Measurements from ENCODE around the gene GNAO1. TPM values are rescaled to one million over a fixed set of nuclear protein-coding genes. Genes with fewer than 3 reads are reported as not detected.

The GNAO1 gene
- polyA plus RNA-seq, 1 donor (not counting 4 experiments of a cell fraction or from before 2014, with no cell fraction given), result 0.13 TPM

DNA sequence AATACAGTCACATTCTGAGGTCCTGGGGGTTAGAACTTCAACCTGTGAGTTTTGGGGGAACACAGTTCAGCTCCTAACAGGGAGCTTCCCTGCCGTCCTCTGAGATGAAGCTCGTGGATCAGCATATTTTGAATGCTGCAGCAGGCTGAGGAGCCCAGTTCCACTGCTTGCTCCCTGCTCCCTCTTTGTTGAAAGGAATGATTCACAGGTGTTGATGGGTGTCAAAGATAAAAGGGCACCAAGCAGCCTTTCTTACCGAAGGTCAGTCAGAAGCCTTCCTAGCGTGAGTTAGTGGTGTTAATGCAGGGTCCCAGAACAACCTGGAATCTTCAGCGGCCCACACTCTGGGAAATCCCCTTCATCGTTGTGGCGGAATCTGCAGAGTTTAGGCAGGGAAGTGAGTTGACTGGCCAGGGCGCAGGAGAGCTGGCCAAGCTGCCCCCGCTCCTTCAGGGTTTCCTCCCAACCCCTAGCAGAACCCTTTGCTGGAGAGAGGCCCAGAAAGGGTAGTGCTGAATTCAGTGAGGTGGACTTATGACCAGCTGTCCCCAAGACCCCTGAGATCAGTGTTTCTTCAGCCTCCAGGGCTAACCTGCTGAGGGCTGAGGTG, 114.8 kb downstream of the GNAO1 start:
- Histone ChIP-seq H3K36me3 (ENCODE audit: control insufficient read depth in 2 of 2, extremely low read depth in 1 of 2, insufficient read depth in 2 of 2, low read length in 2 of 2) (no peaks in the 10 kb centered on the region), H3K27ac (ENCODE audit: control insufficient read depth, insufficient read depth, low read length) (no peak overlapping the region), H3K4me1 (ENCODE audit: control insufficient read depth, extremely low read depth, insufficient read depth, low read length) (no peaks in the 10 kb centered on the region), H3K9me3 (ENCODE audit: control insufficient read depth, low read depth, low read length) (no peaks in the 10 kb centered on the region), H3K4me2 (ENCODE audit: control insufficient read depth, extremely low read depth, insufficient read depth, low read depth, low read length) (no peak overlapping the region), H4K20me1 (ENCODE audit: control insufficient read depth, extremely low read depth, insufficient read depth, low read length) (no peaks in the 10 kb centered on the region), H3K27me3 (ENCODE audit: control insufficient read depth, extremely low read depth, insufficient read depth, low read length) (peaks cover 7% of the 10 kb centered on the region), H3K9me1 (ENCODE audit: control insufficient read depth, extremely low read depth, insufficient read depth, low read length) (no peaks in the 10 kb centered on the region), H2AFZ (ENCODE audit: control insufficient read depth, low read length) (no peak overlapping the region), H3K79me2 (ENCODE audit: control insufficient read depth, insufficient read depth, low read length) (no peaks in the 10 kb centered on the region), H3K9ac (ENCODE audit: control insufficient read depth, extremely low read depth, insufficient read depth, low read length) (no peak overlapping the region), H3K4me3 (ENCODE audit: control insufficient read depth in 2 of 3, extremely low read depth in 1 of 3, insufficient read depth in 2 of 3, low read depth in 1 of 3, low read length in 3 of 3) (no peak overlapping the region)
- TF ChIP-seq CTCF (optimal IDR thresholded peaks at IDR 0.05 in 1 of 3, IDR thresholded peaks at IDR 0.05 in 1 of 3, conservative IDR thresholded peaks at IDR 0.05 in 1 of 3; ENCODE audit: extremely low read depth in 1 of 3, insufficient read depth in 2 of 3, low read length in 3 of 3) (no peak), EZH2 (IDR thresholded peaks at IDR 0.05; ENCODE audit: low read length) (no peak)
- no peak for FAIRE-seq
- no peak for DNase-seq (ENCODE audit: low read depth, low spot score)
- dilution Hi-C loops (cut with MboI; ENCODE audit: extremely low pct_ligation_motif_present, low sequenced_read_pairs), result no loop called here

DNA sequence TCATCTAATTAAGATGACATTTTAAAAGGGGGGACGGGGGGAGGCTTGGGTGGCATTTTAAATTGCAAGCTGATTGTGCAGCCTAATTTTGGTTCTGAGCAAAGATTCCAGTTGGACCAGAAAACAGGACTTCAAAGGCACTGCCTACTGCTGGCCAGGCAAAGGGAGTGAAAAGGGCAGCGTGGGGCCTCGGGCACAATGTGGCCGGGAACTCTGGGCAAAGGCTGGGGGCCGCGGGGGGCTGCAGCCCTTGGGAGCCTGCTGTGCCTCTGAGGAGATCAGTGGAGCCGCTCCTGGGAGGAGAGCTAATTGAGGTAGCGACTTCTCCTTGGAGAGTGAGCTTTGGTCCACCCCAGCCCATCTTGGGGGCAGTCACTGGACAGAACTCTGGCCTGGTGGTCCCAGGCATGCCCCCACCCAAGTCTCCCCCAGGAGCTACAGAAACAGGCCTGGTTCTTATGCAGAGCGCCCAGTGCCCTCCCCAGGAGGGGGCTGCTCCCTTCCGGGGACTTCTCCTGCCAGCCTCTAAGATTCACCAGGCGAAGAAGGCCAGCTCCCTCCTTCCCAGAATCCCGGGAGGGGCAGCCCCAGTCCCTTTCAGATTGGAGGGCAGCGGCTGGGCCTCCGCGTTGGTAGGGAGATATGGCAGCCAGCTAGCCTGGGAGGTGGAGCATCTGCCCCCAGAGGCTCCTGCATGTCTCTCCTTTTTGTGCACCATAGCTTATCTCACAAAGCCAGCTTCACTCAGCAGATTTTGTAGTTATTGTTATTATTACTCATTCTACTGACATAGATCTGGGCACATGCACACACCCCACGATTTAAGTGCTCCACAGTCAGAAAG, 115.6 kb downstream of the GNAO1 start:
- no peak for FAIRE-seq
- peaks cover 7% of the 10 kb centered on the region for H3K27me3 ChIP-seq (ENCODE audit: control insufficient read depth, extremely low read depth, insufficient read depth, low read length)
- TF ChIP-seq CTCF (optimal IDR thresholded peaks at IDR 0.05 in 1 of 3, IDR thresholded peaks at IDR 0.05 in 1 of 3, conservative IDR thresholded peaks at IDR 0.05 in 1 of 3; ENCODE audit: extremely low read depth in 1 of 3, insufficient read depth in 2 of 3, low read length in 3 of 3), result no peak
- no peak for TF ChIP-seq EZH2 (IDR thresholded peaks at IDR 0.05; ENCODE audit: low read length)
- H3K4me3 ChIP-seq (ENCODE audit: control insufficient read depth in 2 of 3, extremely low read depth in 1 of 3, insufficient read depth in 2 of 3, low read depth in 1 of 3, low read length in 3 of 3), result no peak overlapping the region
- H4K20me1 ChIP-seq (ENCODE audit: control insufficient read depth, extremely low read depth, insufficient read depth, low read length), result no peaks in the 10 kb centered on the region
- H2AFZ ChIP-seq (ENCODE audit: control insufficient read depth, low read length), result no peak overlapping the region
- H3K9me1 ChIP-seq (ENCODE audit: control insufficient read depth, extremely low read depth, insufficient read depth, low read length), result no peaks in the 10 kb centered on the region
- no peaks in the 10 kb centered on the region for H3K79me2 ChIP-seq (ENCODE audit: control insufficient read depth, insufficient read depth, low read length)
- no peak overlapping the region for H3K27ac ChIP-seq (ENCODE audit: control insufficient read depth, insufficient read depth, low read length)
- no peaks in the 10 kb centered on the region for H3K36me3 ChIP-seq (ENCODE audit: control insufficient read depth in 2 of 2, extremely low read depth in 1 of 2, insufficient read depth in 2 of 2, low read length in 2 of 2)
- no peak overlapping the region for H3K9ac ChIP-seq (ENCODE audit: control insufficient read depth, extremely low read depth, insufficient read depth, low read length)
- dilution Hi-C loops (cut with MboI; ENCODE audit: extremely low pct_ligation_motif_present, low sequenced_read_pairs), result no loop called here
- H3K9me3 ChIP-seq (ENCODE audit: control insufficient read depth, low read depth, low read length), result no peaks in the 10 kb centered on the region
- DNase-seq (ENCODE audit: low read depth, low spot score), result no peak
- H3K4me2 ChIP-seq (ENCODE audit: control insufficient read depth, extremely low read depth, insufficient read depth, low read depth, low read length), result no peak overlapping the region
- H3K4me1 ChIP-seq (ENCODE audit: control insufficient read depth, extremely low read depth, insufficient read depth, low read length), result no peaks in the 10 kb centered on the region

All from keratinocyte (primary cell).